Mucosa of descending colon (tissue), 3 donors: ENCODE measurements around the gene ASTN2. TPM values are rescaled to one million over a fixed set of nuclear protein-coding genes. Genes with fewer than 3 reads are reported as not detected.

Experiments
- ATAC-seq: fragments of 200-7000 bp; cut with Tn5 transposase; one replicate; pipeline ENCODE4 v1.9.1; 2020; ENCODE audit warnings: mild to moderate bottlenecking, moderate library complexity
- DNase-seq, 3 donors: peaks; one replicate each; pipeline ENCODE4 v3.0.0-alpha.2; 2020
- H3K36me3 ChIP-seq: fragments of 200-600 bp; one replicate; pipeline ENCODE4 v1.8.0; 2021; ENCODE audit warnings: low read depth, mild to moderate bottlenecking
- H3K4me1 ChIP-seq: fragments of 200-600 bp; one replicate; pipeline ENCODE4 v1.8.0; 2021; ENCODE audit warnings: low read depth, mild to moderate bottlenecking
- H3K4me3 ChIP-seq: fragments of 200-600 bp; one replicate; pipeline ENCODE4 v1.8.0; 2021; ENCODE audit warnings: mild to moderate bottlenecking
- H3K9me3 ChIP-seq: fragments of 200-600 bp; one replicate; pipeline ENCODE4 v1.8.0; 2021; ENCODE audit warnings: mild to moderate bottlenecking
- intact Hi-C, 2 donors: fragments of 100-400 bp; cut with DNase I in 1 of 2; cut with micrococcal nuclease in 1 of 2; formaldehyde crosslinking; loops; one replicate each; pipeline versions ENCODE4 v1.11.0 to v1.11.1; 2022; cut with DNase I, micrococcal nuclease
- total RNA-seq, 3 donors: library from RNA; stranded (reverse); fragmentation: NEBNext Ultra II Directional in 2 of 3; extraction: Animal tissue kit (Norgen Biotek cat#: 25700) in 2 of 3; gene quantifications; one replicate each; pipeline versions ENCODE4 v1.2.1 to v1.2.4, GENCODE V29; 2021 to 2023
- TF ChIP-seq, protein P1 (sequence below): fragments of 200-600 bp; IDR thresholded peaks from one replicate; pipeline ENCODE4 v1.8.0; 2022; ENCODE audit warnings: antibody characterized with exemption, mild to moderate bottlenecking
- donor health status: DM: no; HTN: no; CAD: no; lungs with moderate emphysema.
- donor health status: DM: no; HTN: no; CAD: no.
- donor health status: DM: no; HTN: yes; CAD: no.

ASTN2 gene
- total RNA-seq, 3 donors from 2014 or later: 3.5 to 6.1 (median 5.4) TPM

DNA sequence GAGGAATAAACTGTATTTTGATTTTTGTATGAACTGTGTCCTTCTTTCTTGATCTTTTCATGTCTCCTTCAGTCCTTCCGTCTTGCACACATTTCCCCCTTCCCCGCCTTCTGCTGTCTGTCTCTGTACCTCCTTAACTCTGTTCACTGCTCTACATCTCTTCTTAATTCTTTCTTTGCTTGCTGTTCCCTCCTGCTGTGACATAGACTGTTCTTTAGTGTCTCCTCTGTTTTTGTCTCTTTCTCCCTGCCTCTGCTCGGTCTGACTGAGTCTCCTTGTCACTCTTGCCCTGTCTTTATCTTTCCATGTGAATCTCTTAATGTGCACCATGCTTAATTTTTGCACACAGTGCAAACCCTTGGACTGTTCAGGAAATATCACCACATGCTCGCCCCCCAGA, 614.8 kb downstream of the ASTN2 start:
- TF ChIP-seq, protein P1, sequence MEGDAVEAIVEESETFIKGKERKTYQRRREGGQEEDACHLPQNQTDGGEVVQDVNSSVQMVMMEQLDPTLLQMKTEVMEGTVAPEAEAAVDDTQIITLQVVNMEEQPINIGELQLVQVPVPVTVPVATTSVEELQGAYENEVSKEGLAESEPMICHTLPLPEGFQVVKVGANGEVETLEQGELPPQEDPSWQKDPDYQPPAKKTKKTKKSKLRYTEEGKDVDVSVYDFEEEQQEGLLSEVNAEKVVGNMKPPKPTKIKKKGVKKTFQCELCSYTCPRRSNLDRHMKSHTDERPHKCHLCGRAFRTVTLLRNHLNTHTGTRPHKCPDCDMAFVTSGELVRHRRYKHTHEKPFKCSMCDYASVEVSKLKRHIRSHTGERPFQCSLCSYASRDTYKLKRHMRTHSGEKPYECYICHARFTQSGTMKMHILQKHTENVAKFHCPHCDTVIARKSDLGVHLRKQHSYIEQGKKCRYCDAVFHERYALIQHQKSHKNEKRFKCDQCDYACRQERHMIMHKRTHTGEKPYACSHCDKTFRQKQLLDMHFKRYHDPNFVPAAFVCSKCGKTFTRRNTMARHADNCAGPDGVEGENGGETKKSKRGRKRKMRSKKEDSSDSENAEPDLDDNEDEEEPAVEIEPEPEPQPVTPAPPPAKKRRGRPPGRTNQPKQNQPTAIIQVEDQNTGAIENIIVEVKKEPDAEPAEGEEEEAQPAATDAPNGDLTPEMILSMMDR: no peak
- DNase-seq (no peak), ATAC-seq (no peak)
- Histone ChIP-seq H3K9me3 (no peaks in the 10 kb centered on the region), H3K36me3 (no peaks in the 10 kb centered on the region), H3K4me3 (no peak overlapping the region), H3K4me1 (no peaks in the 10 kb centered on the region)
- intact Hi-C loops: no loop called here

DNA sequence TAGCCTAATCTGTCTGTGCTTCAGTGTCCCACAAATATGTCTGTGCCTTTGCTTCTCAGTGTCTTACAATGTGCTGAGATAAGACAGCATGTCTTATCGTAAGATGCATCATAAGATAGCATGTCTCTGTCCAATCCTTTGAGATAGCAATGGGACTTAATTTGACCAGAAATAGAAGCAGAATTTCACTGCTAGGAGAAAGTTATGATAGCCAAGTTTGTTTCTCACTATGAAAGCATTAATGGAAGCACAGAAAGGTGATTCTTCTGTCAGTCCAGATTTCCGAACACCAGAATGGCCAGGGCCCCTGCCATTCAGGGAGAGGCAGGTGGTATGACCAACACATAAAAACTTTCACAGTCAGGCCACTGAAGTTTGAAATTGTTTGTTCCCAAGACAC, 616.3 kb downstream of the ASTN2 start:
- no peak for ATAC-seq
- Histone ChIP-seq H3K36me3 (no peaks in the 10 kb centered on the region), H3K9me3 (no peaks in the 10 kb centered on the region), H3K4me1 (no peaks in the 10 kb centered on the region), H3K4me3 (no peak overlapping the region)
- TF ChIP-seq, protein P1: no peak
- intact Hi-C loops: no loop called here
- DNase-seq: no peak

DNA sequence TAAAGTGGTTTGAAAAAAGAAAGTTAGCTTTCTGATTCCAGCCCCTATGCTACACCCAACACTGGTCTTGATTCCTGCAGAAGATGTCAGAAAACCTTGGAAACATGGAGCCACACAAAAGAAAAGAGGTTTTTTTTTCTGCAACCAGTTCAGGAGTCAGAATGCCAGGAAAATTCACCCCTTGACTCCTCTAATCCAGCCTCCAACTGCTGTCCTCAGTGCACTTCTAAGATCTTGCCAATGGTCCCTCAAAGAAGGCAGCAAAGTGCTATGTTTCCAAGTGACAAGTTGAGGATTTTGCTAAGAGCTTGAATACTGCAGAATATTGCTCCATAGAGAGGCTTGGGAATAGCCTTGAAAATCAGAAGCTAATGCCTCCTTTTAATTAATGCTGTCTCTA, 617.6 kb downstream of the ASTN2 start:
- intact Hi-C loops: no loop called here
- no peak for ATAC-seq
- H3K4me3 ChIP-seq: no peak overlapping the region
- no peak for DNase-seq
- H3K9me3 ChIP-seq: no peaks in the 10 kb centered on the region
- H3K36me3 ChIP-seq: no peaks in the 10 kb centered on the region
- TF ChIP-seq, protein P1: no peak
- H3K4me1 ChIP-seq: no peaks in the 10 kb centered on the region

DNA sequence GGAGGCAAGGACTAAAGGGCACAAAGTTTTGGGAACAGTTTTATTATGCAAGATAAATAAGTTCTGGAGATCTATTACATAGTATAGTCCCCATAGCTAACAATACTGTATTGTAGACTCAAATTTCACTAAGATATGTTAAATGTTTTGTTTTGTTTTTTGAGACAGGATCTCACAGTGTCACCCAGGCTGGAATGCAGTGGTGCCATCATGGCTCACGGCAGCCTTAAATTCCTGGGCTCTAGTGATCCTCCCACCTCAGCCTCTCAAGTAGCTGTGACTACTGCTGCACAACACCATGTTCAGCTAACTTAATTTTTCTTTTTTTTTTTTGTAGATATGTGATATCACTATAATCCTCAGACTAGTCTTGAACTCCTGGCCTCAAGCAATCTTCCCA, 618.2 kb downstream of the ASTN2 start:
- H3K4me1 ChIP-seq: no peaks in the 10 kb centered on the region
- DNase-seq (no peak), ATAC-seq (no peak)
- no peak overlapping the region for H3K4me3 ChIP-seq
- TF ChIP-seq, protein P1: no peak
- H3K36me3 ChIP-seq: no peaks in the 10 kb centered on the region
- H3K9me3 ChIP-seq: no peaks in the 10 kb centered on the region
- intact Hi-C loops: no loop called here

DNA sequence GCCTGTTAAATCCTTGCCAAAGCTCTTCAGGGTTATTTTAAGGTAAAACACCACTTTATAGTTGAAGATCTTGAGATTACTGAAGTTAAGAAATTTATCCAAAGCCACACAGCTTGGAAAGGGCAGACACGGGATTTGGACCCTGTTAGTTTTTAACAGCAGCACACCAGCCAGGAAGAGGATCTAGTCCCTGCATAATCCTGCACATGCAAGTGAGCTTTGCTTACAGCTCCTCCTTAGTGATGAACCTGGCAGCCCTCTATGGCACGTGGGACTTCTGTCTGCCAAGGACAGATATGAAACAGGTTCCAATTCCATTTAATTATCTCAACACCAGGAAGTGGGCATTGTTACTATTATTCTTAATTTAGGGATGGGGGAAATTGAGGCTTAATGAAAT, 619.0 kb downstream of the ASTN2 start:
- ATAC-seq: no peak
- H3K9me3 ChIP-seq: no peaks in the 10 kb centered on the region
- intact Hi-C loops: no loop called here
- no peak for DNase-seq
- TF ChIP-seq, protein P1: no peak
- no peaks in the 10 kb centered on the region for H3K4me1 ChIP-seq
- H3K4me3 ChIP-seq: no peak overlapping the region
- H3K36me3 ChIP-seq: no peaks in the 10 kb centered on the region

DNA sequence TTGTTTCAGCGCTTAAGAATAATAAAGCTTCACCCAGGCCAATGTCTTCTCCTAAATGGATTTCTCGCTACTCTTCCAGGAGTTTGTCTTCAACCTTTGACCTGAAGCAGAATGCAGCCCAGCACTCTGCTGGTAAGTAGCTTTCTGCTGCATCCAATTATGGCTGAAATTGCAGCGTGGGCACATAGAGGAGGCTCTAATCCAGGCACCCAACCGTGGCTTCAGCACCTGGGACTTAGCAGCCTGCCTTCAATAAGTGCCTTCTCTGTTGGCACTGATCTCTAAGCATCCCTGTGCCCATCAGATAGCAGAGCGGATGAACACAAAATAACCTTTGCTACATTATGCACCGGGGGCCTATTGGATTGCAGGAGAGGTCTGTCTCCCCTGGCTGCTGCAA, 622.6 kb downstream of the ASTN2 start:
- Histone ChIP-seq H3K4me1 (no peaks in the 10 kb centered on the region), H3K4me3 (no peak overlapping the region), H3K36me3 (no peaks in the 10 kb centered on the region), H3K9me3 (no peaks in the 10 kb centered on the region)
- intact Hi-C loops: no loop called here
- TF ChIP-seq, protein P1: no peak
- ATAC-seq (no peak), DNase-seq (no peak)
